K562 (cell line): Measurements from ENCODE around the gene HELZ2. TPM values are rescaled to one million over a fixed set of nuclear protein-coding genes. Genes with fewer than 3 reads are reported as not detected.

Source experiments
- CBX5 ChIP-seq: IDR thresholded peaks from 2 replicates; pipeline ENCODE4 v1.6.1; 2014; ENCODE audit warnings: low read depth, borderline replicate concordance
- CC2D1A ChIP-seq: fragments of 450-650 bp; IDR thresholded peaks from 2 replicates; pipeline ENCODE4 v1.6.1; 2017; ENCODE audit warnings: mild to moderate bottlenecking
- HDAC8 ChIP-seq: fragments of 450-650 bp; IDR thresholded peaks from 2 replicates; pipeline ENCODE4 v1.6.1; 2016; ENCODE audit warnings: mild to moderate bottlenecking, missing genetic modification characterization, moderate library complexity, missing compliant biosample characterization
- HDGF ChIP-seq: fragments of 450-650 bp; IDR thresholded peaks from 2 replicates; pipeline ENCODE4 v1.6.1; 2016
- PCBP2 ChIP-seq: fragments of 200-400 bp; formaldehyde crosslinking; IDR thresholded peaks from 2 replicates; pipeline ENCODE4 v1.6.1; 2018; ENCODE audit warnings: low read length, low read depth, mild to moderate bottlenecking, moderate library complexity; ENCODE audit not compliant: poor library complexity, severe bottlenecking
- RBM17 ChIP-seq: fragments of 200-400 bp; formaldehyde crosslinking; IDR thresholded peaks from 2 replicates; pipeline ENCODE4 v1.6.1; 2017; ENCODE audit warnings: low read depth, mild to moderate bottlenecking, low read length, borderline replicate concordance
- SETDB1 ChIP-seq: IDR thresholded peaks from one replicate; pipeline ENCODE4 v1.6.1; 2012; ENCODE audit warnings: low read length, control low read depth, inconsistent platforms
- SMAD3 ChIP-seq: fragments of 450-650 bp; formaldehyde crosslinking; conservative IDR thresholded peaks from 2 replicates; pipeline ENCODE4 v1.4.0; 2020; ENCODE audit warnings: mild to moderate bottlenecking
- SOX6 ChIP-seq: fragments of 450-650 bp; IDR thresholded peaks from 2 replicates; pipeline ENCODE4 v1.6.1; 2014; ENCODE audit warnings: mild to moderate bottlenecking
- TARDBP ChIP-seq: fragments of 450-650 bp; IDR thresholded peaks from 2 replicates; pipeline ENCODE4 v1.6.1; 2016
- ZFP36 ChIP-seq: fragments of 150-350 bp; IDR thresholded peaks from 2 replicates; pipeline ENCODE4 v1.6.1; 2018; ENCODE audit warnings: low read length, low read depth; ENCODE audit not compliant: partially characterized antibody
- ZNF165 ChIP-seq: fragments of 250-450 bp; sonication (Bioruptor Pico); IDR thresholded peaks from 2 replicates; pipeline ENCODE4 v1.4.0; 2020; ENCODE audit warnings: borderline replicate concordance
- ZNF354B ChIP-seq: fragments of 250-450 bp; sonication (Bioruptor Pico); IDR thresholded peaks from 2 replicates; pipeline ENCODE4 v1.4.0; 2020
- ZNF408 ChIP-seq: fragments of 250-450 bp; sonication (Bioruptor Pico); IDR thresholded peaks from 2 replicates; pipeline ENCODE4 v1.4.0; 2020; ENCODE audit warnings: low read depth, mild to moderate bottlenecking, moderate library complexity
- ZNF695 ChIP-seq: fragments of 450-650 bp; formaldehyde crosslinking; IDR thresholded peaks from 2 replicates; pipeline ENCODE4 v1.4.0; 2020; ENCODE audit warnings: mild to moderate bottlenecking, moderate library complexity
- ZNF699 ChIP-seq: fragments of 250-450 bp; sonication (Bioruptor Pico); IDR thresholded peaks from 2 replicates; pipeline ENCODE4 v1.8.0; 2021; ENCODE audit warnings: mild to moderate bottlenecking, moderate library complexity; ENCODE audit not compliant: insufficient replicate concordance
- polyA plus RNA-seq, 8 experiments: library from polyadenylated mRNA; depleted of rRNA in 4 of 8; stranded (reverse) in 5 of 8; unstranded in 3 of 8; fragments of >200 nt; fragmentation: Nextera tagmentation in 2 of 8; fragmentation: Illumina TruSeq in 1 of 8; extraction: Ambion mirVana in 2 of 8; extraction: Trizol in 1 of 8; gene quantifications; 2 replicates each; pipeline versions ENCODE4 v1.2.1 to v1.2.3, GENCODE V29; 2011 to 2014; ENCODE audit warnings: inconsistent platforms in 1 of 8, missing spikeins in 1 of 8
- total RNA-seq, 7 experiments: library from RNA; depleted of rRNA in 6 of 7; stranded (reverse); fragments of >200 nt in 6 of 7; fragmentation: Illumina TruSeq in 2 of 7; extraction: Trizol in 2 of 7; gene quantifications; 2 replicates each; pipeline versions ENCODE4 v1.2.1 to v1.2.3, GENCODE V29; 2011 to 2021; ENCODE audit warnings: low replicate concordance in 1 of 7
- TF ChIP-seq, protein P1 (sequence below), 3 experiments: IDR thresholded peaks in 2 of 3; conservative IDR thresholded peaks in 1 of 3; 2 replicates each; pipeline ENCODE4 v1.5.1; 2011 to 2012; ENCODE audit warnings: low read length in 3 of 3, mild to moderate bottlenecking in 3 of 3, control low read depth in 2 of 3, improper control_type of control experiment in 1 of 3, inconsistent platforms in 1 of 3, low read depth in 1 of 3, mixed read lengths in 1 of 3, moderate library complexity in 1 of 3; ENCODE audit not compliant: insufficient read depth in 2 of 3
- TF ChIP-seq, protein P2 (sequence below): fragments of 250-450 bp; sonication (Bioruptor Pico); IDR thresholded peaks from 2 replicates; pipeline ENCODE4 v1.8.0; 2021; ENCODE audit warnings: moderate library complexity, mild to moderate bottlenecking, inconsistent platforms
- TF ChIP-seq, protein P3 (sequence below): fragments of 200-800 bp; sonication (Bioruptor generic); IDR thresholded peaks from 2 replicates; pipeline ENCODE4 v1.6.1; 2017; ENCODE audit warnings: missing genetic modification characterization, missing compliant biosample characterization
- TF ChIP-seq, protein P4 (sequence below): fragments of 250-450 bp; sonication (Bioruptor Pico); IDR thresholded peaks from 2 replicates; pipeline ENCODE4 v1.5.0; 2020; ENCODE audit warnings: mild to moderate bottlenecking, borderline replicate concordance
- TF ChIP-seq, protein P5 (sequence below), 2 experiments: fragments of 450-650 bp in 1 of 2; sonication (generic) in 1 of 2; formaldehyde crosslinking in 1 of 2; IDR thresholded peaks in 1 of 2; conservative IDR thresholded peaks in 1 of 2; 2 replicates each; pipeline versions ENCODE4 v1.6.1 to v1.8.1; 2016 to 2023; ENCODE audit warnings: mild to moderate bottlenecking in 2 of 2, moderate library complexity in 2 of 2, inconsistent platforms in 1 of 2, missing genetic modification reagents in 1 of 2

The HELZ2 gene
- total and polyA plus RNA-seq, 9 of the 15 experiments (the other 6 are each of a cell fraction or from before 2014, with no cell fraction given), result 0.03 to 7.8 (median 2.9) TPM; not detected in 1

DNA sequence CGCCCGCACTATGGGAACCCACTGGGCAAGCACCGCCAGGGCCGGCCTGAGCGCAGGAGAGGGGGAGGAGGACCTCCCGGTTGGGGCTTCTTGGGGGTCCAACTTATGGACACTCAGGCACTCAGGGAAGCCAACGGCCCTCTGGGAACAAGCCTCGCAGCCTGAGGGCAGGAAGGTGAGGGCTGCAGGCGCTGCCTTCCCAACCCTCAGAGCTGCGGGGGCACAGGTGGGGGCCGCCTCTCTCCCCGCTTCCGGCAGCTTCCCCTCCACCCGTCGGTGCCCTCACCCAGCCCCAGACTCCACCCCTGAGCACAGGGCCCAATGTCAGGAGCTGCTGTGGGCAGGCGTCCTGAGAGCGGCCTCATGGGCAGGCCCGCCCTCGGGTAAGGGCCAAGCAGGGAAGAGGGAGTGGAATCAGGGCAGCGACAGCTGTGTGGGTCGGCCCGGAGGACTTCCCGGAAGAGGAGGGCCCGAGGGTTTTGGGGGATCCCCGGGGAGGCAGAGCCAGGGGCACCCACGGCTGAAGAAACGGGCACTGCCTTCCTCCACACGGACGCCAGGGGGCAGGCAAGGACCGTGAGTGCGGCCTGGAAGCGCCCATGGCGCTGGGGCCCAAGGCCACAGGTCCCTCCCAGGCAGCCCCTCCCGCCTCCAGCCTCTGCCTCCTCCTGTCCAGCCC lies 36.4 kb downstream of the HELZ2 start (continued):
- no peak for TF ChIP-seq SOX6
- no peak for TF ChIP-seq SMAD3 (CRISPR knock-in tag)
- TF ChIP-seq HDAC8 (tag), result no peak
- 0 out of 2 replicates have a peak, but pooled peaks have one; percentile 32 for TF ChIP-seq TARDBP
- no peak for TF ChIP-seq SETDB1
- TF ChIP-seq, protein P1, sequence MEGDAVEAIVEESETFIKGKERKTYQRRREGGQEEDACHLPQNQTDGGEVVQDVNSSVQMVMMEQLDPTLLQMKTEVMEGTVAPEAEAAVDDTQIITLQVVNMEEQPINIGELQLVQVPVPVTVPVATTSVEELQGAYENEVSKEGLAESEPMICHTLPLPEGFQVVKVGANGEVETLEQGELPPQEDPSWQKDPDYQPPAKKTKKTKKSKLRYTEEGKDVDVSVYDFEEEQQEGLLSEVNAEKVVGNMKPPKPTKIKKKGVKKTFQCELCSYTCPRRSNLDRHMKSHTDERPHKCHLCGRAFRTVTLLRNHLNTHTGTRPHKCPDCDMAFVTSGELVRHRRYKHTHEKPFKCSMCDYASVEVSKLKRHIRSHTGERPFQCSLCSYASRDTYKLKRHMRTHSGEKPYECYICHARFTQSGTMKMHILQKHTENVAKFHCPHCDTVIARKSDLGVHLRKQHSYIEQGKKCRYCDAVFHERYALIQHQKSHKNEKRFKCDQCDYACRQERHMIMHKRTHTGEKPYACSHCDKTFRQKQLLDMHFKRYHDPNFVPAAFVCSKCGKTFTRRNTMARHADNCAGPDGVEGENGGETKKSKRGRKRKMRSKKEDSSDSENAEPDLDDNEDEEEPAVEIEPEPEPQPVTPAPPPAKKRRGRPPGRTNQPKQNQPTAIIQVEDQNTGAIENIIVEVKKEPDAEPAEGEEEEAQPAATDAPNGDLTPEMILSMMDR (IDR thresholded peaks at IDR 0.05 in 2 of 3, conservative IDR thresholded peaks at IDR 0.05 in 1 of 3; ENCODE audit: insufficient read depth in 2 of 3, low read depth in 1 of 3, low read length in 3 of 3), result peak; percentile 89 to 95 (median 92)
- no peak for TF ChIP-seq HDGF
- peak; percentile 86 for TF ChIP-seq ZFP36
- no peak for TF ChIP-seq ZNF408 (CRISPR knock-in tag)
- TF ChIP-seq RBM17, result no peak
- no peak for TF ChIP-seq ZNF695 (CRISPR knock-in tag)
- TF ChIP-seq PCBP2, result no peak
- TF ChIP-seq CC2D1A, result peak; percentile 79
- TF ChIP-seq, protein P2, sequence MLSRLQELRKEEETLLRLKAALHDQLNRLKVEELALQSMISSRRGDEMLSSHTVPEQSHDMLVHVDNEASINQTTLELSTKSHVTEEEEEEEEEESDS (CRISPR knock-in tag), result no peak
- TF ChIP-seq, protein P3, sequence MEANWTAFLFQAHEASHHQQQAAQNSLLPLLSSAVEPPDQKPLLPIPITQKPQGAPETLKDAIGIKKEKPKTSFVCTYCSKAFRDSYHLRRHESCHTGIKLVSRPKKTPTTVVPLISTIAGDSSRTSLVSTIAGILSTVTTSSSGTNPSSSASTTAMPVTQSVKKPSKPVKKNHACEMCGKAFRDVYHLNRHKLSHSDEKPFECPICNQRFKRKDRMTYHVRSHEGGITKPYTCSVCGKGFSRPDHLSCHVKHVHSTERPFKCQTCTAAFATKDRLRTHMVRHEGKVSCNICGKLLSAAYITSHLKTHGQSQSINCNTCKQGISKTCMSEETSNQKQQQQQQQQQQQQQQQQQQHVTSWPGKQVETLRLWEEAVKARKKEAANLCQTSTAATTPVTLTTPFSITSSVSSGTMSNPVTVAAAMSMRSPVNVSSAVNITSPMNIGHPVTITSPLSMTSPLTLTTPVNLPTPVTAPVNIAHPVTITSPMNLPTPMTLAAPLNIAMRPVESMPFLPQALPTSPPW (CRISPR knock-in tag), result peak; percentile 94
- peak; percentile 33; the same call in 1 of the 2 replicates for TF ChIP-seq CBX5
- no peak for TF ChIP-seq ZNF699 (CRISPR knock-in tag)
- no peak for TF ChIP-seq ZNF354B
- TF ChIP-seq, protein P4, sequence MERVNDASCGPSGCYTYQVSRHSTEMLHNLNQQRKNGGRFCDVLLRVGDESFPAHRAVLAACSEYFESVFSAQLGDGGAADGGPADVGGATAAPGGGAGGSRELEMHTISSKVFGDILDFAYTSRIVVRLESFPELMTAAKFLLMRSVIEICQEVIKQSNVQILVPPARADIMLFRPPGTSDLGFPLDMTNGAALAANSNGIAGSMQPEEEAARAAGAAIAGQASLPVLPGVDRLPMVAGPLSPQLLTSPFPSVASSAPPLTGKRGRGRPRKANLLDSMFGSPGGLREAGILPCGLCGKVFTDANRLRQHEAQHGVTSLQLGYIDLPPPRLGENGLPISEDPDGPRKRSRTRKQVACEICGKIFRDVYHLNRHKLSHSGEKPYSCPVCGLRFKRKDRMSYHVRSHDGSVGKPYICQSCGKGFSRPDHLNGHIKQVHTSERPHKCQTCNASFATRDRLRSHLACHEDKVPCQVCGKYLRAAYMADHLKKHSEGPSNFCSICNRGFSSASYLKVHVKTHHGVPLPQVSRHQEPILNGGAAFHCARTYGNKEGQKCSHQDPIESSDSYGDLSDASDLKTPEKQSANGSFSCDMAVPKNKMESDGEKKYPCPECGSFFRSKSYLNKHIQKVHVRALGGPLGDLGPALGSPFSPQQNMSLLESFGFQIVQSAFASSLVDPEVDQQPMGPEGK (CRISPR knock-in tag), result no peak
- TF ChIP-seq, protein P5, sequence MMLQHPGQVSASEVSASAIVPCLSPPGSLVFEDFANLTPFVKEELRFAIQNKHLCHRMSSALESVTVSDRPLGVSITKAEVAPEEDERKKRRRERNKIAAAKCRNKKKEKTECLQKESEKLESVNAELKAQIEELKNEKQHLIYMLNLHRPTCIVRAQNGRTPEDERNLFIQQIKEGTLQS (IDR thresholded peaks at IDR 0.05), result no peak
- TF ChIP-seq, protein P5 (CRISPR knock-in tag; conservative IDR thresholded peaks at IDR 0.05), result no peak
- no peak for TF ChIP-seq ZNF165 (CRISPR knock-in tag)
